ENCODE results near the gene ENPP3. TPM values are rescaled to one million over a fixed set of nuclear protein-coding genes. Genes with fewer than 3 reads are reported as not detected.

The ENPP3 gene
- total RNA-seq, 1 experiment from 2014 or later, result 0.15 TPM

GRCh38 chr6:131597446-131597845, 39.7 kb upstream of the ENPP3 start:
- Mint-ChIP-seq H3K4me1 (no peaks in the 10 kb centered on the region), H3K4me3 (no peak overlapping the region)
- H3K27me3 ChIP-seq (ENCODE audit: insufficient read depth, low read length), result no peaks in the 10 kb centered on the region

More at GRCh38 chr6:131597446-131597845, 39.7 kb upstream of the ENPP3 start:
- Mint-ChIP-seq H3K36me3 (ENCODE audit: insufficient read depth in 1 of 3, low read depth in 3 of 3) (peaks cover 4 to 65% (median 49%) of the 10 kb centered on the region in 3 experiments; a peak in 6 of 7 replicates), H3K9me3 (no peaks in the 10 kb centered on the region), H3K27ac (no peak overlapping the region; a peak in 1 of 7 replicates), H3K27me3 (ENCODE audit: low read depth) (no peaks in the 10 kb centered on the region)
- no peak overlapping the region for H2AFZ ChIP-seq (ENCODE audit: low read length)
- H3K14ac ChIP-seq (ENCODE audit: insufficient read depth, low read length), result no peak overlapping the region
- H3K56ac ChIP-seq (ENCODE audit: insufficient read length, low read depth, low read length), result no peak overlapping the region
- H3K4ac ChIP-seq (ENCODE audit: low read depth, low read length), result no peak overlapping the region
- no peak overlapping the region for H2BK12ac ChIP-seq (ENCODE audit: insufficient read length, low read depth, low read length)
- no peak overlapping the region for H4K8ac ChIP-seq (replicated peaks; ENCODE audit: insufficient read length, low read depth, low read length)
- peak; percentile 59 for TF ChIP-seq CTCF (conservative IDR thresholded peaks at IDR 0.05)
- no peak overlapping the region for H2BK5ac ChIP-seq (ENCODE audit: insufficient read length, low read length)
- H3K23me2 ChIP-seq (ENCODE audit: insufficient read length, low read depth, low read length, poor library complexity, severe bottlenecking), result no peaks in the 10 kb centered on the region
- no peak overlapping the region for H2BK15ac ChIP-seq (ENCODE audit: low read depth, low read length)
- DNase-seq, result no peak
- WGBS (ENCODE audit: extremely low coverage, insufficient read length, low lambda C conversion rate), result no CpG with 5 or more reads among the region's 3 CpGs
- H2BK20ac ChIP-seq (ENCODE audit: low read depth, low read length, poor library complexity, severe bottlenecking), result no peak overlapping the region
- H2AK5ac ChIP-seq (ENCODE audit: insufficient read length, low read length), result no peak overlapping the region
- H4K5ac ChIP-seq (ENCODE audit: insufficient read length, low read depth, low read length), result no peak overlapping the region
- H3K23ac ChIP-seq (ENCODE audit: insufficient read length, low read depth, low read length), result no peak overlapping the region
- H3T11ph ChIP-seq (ENCODE audit: low read length), result no peak overlapping the region
- no peak overlapping the region for H2BK120ac ChIP-seq (ENCODE audit: low read depth, low read length, poor library complexity, severe bottlenecking)
- H3K27ac ChIP-seq (ENCODE audit: insufficient read length, low read depth, low read length), result no peak overlapping the region
- H3K79me1 ChIP-seq (ENCODE audit: insufficient read depth, low read depth, low read length, poor library complexity, severe bottlenecking), result no peaks in the 10 kb centered on the region
- H3K4me1 ChIP-seq (ENCODE audit: insufficient read depth, low read length), result no peaks in the 10 kb centered on the region
- H3K4me2 ChIP-seq (ENCODE audit: insufficient read depth, insufficient read length, low read length), result no peak overlapping the region
- no peaks in the 10 kb centered on the region for H3K79me2 ChIP-seq (ENCODE audit: insufficient read depth, low read length)
- no peak overlapping the region for H3K18ac ChIP-seq (ENCODE audit: insufficient read length, low read depth, low read length)
- H4K91ac ChIP-seq (ENCODE audit: insufficient read length, low read depth, low read length), result no peak overlapping the region
- H4K20me1 ChIP-seq (ENCODE audit: control insufficient read depth, insufficient read depth, insufficient read length), result no peaks in the 10 kb centered on the region
- H3K9ac ChIP-seq (ENCODE audit: extremely low read depth, insufficient read length, low read length), result no peak overlapping the region
- H3K9me3 ChIP-seq (ENCODE audit: control insufficient read depth, low read depth, low read length), result no peaks in the 10 kb centered on the region

Measured in H9 (cell line).